Measurements from ENCODE around the gene ZNF610. TPM values are rescaled to one million over a fixed set of nuclear protein-coding genes. Genes with fewer than 3 reads are reported as not detected.

ZNF610 gene
- 1.2 and 2.9 TPM in 2 replicates for total RNA-seq

DNA sequence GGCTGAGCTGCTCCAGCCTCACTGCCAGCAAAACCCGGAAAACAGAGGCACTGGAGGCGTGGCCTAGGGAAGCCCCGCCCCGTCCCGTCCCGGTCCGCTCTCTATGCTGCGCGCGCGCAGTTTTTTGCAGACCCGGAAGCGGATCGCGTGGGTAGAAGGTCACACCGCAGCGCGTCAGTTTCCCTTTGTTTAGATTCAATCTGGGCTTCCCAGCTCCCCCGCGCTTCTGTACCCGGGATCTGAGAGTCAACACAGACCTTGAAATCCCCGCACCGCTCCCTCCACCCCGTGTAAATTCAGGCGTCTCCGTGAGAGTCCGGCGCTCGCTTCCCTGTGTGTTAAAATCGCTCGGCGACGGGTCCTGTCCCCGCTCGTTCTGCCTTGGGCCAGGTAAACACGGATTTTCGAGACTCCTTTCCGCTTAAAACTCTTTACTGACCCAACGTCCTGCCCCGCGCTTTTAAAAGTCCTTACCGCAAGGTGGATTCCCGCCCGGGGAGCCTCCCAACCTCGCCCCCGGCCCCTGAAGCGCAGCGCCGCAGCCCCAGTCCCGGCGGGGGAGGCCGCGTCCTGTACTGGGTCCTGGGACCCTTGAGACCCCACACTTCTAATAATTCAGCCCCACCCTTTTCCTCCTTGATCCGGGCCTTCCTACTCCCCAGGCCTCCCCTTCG is at the start of gene ZNF610:
ZNF610 (plus strand) TSS at position 127 of the 674 bp plus-strand sequence. CDS start 12,930 bp downstream, outside the sequence.

GRCh38 chr19:52296773-52297600 is 39.1 kb upstream of the ZNF610 start, which contains the start of gene ZNF480:
Gene ZNF480, plus strand, starts transcription at chr19:52297169. Its CDS starts 3,244 bp downstream, at chr19:52300413.

DNA sequence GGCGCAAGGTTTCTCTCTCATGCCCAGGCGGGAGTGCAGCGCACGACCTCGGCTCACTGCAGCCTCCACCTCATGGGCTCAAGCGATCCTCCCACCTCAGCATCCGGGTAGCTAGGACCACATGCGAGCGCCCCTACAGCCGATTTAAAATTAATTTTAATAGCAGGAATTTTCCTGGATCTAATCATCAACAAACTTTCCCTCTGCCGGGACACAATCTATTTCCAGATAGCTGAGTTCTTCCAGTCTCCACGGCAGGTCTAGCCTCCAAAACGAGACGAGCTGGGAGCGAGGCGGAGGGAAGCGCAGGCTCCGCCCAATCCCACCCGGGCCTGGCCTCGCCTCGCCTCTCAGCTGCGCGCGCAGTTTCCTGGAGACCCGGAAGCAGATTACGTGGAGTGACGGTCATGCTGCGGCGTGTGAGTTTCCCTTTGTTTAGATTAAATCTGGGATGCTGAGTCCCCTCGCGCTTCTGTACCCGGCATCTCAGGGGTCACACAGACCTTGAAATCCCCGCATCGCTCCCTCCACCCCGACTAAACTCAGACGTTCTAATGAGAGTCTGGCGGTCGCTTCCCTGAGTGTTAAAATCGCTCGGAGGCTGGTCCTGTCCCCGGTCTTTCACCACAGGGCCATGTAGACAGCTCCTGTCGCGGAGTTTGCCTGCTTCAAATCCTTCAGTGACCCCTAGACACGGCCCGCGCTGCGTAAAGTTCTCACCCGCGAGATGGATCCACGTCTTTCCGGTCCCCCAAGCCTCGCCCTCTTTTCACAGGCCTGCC is 33.7 kb downstream of the ZNF610 start, which contains the start of gene ZNF880:
ZNF880 (plus strand) TSS at position 365 of the 782 bp plus-strand sequence; CDS start at position 408, 43 bp downstream.

DNA sequence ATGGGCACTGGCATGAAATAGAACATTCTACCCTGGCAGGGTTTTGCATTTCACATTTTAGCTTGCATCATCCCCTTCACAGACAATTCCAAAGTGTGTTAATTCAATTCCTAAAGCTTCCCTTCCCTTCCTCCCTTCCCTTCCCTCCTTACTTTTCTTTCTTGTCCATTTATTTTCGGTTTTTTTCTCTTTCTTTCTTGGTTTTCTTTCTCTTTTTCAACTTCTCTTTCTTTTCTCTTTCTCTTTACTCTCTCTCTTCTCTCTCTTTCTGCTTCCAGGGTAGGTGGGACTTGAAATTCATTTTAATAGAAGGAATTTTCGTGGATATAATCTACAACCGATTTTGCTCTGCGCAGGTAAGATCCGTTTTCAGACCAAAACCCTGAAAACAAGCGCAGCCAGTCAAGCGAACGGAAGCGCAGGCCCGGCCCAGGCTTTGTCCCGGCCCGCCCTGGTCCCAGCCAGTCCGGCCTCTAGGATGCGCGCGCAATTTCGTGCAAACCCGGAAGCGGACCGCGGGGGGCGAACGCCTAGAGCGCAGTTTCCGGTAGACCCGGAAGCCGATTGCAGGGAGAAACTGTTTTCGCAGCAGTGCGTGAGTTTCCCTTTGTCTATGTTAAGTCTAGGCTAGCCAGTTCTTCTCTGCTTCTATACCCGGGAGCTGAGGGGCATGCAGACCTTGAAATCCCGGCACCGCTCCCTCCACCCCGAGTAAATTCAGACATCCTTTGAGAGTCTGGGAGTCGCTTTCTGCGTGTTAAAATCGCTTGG is 61.5 kb downstream of the ZNF610 start, which contains the start of gene ZNF528:
ZNF528 (plus strand) TSS at position 540 of the 771 bp plus-strand sequence. CDS start 4,165 bp downstream, outside the sequence.

Other genes starting within 250 kb of the ZNF610 start
- 5.5 and 8.3 TPM in 2 replicates for gene ZNF841, start 240.5 kb upstream of the ZNF610 start, total RNA-seq
- 4.6 and 6.1 TPM in 2 replicates for gene ZNF616, start 196.3 kb upstream of the ZNF610 start, total RNA-seq
- gene ZNF836, start 164.6 kb upstream of the ZNF610 start, total RNA-seq = 2.8 and 5.8 TPM in 2 replicates
- gene PPP2R1A, start 146.2 kb upstream of the ZNF610 start, total RNA-seq = 208 and 312 TPM in 2 replicates
- 7.1 and 9.2 TPM in 2 replicates for gene ZNF766, start 66.7 kb upstream of the ZNF610 start, total RNA-seq
- 2.1 and 2.6 TPM in 2 replicates for gene ZNF480, start 39.1 kb upstream of the ZNF610 start, total RNA-seq
- gene ZNF880, start 33.7 kb downstream of the ZNF610 start, total RNA-seq = 18.7 and 23.0 TPM in 2 replicates
- 13.3 and 16.7 TPM in 2 replicates for gene ZNF528, start 61.6 kb downstream of the ZNF610 start, total RNA-seq
- not detected in 2 replicates for gene ZNF534, start 92.9 kb downstream of the ZNF610 start, total RNA-seq
- gene ZNF578, start 117.3 kb downstream of the ZNF610 start, total RNA-seq = 0.58 and 1.6 TPM in 2 replicates
- 2.3 and 6.6 TPM in 2 replicates for gene ZNF808, start 191.4 kb downstream of the ZNF610 start, total RNA-seq
- gene ZNF701, start 234.0 kb downstream of the ZNF610 start, total RNA-seq = 3.2 and 7.1 TPM in 2 replicates